Measurements from ENCODE around the gene ELF5. TPM values are rescaled to one million over a fixed set of nuclear protein-coding genes. Genes with fewer than 3 reads are reported as not detected.

Gene ELF5
- total RNA-seq, 1 experiment from 2014 or later = not detected

DNA sequence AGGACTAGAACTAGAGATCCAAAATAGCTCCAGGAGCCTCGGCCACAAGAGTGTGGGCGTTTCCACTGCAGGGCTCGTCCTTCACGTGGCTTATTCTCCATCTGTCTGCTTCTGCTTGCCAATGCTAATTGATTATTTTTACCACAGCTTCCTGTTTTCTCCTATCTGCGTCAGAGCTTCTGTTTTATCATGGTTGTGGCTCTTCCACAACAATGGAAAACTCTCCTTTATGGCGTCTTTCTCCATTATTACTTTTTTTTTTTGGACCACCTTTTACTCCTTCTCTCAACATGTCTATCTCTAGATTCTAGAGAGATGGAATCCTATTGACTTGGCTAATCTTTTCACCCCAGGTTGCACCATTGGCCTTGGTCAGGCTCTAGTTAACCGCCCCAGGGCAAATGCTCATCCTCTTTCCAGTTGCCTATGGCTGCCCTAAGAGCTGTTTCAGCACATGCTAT is 49.0 kb downstream of the ELF5 start:
- Histone ChIP-seq H3K4me3 (ENCODE audit: insufficient read depth, low read depth, low read length) (no peak overlapping the region), H3K36me3 (replicated peaks; ENCODE audit: control insufficient read depth, insufficient read depth, low read length) (no peaks in the 10 kb centered on the region), H3K27me3 (ENCODE audit: control insufficient read depth, insufficient read depth, low read length) (no peaks in the 10 kb centered on the region)
- DNase-seq = no peak

DNA sequence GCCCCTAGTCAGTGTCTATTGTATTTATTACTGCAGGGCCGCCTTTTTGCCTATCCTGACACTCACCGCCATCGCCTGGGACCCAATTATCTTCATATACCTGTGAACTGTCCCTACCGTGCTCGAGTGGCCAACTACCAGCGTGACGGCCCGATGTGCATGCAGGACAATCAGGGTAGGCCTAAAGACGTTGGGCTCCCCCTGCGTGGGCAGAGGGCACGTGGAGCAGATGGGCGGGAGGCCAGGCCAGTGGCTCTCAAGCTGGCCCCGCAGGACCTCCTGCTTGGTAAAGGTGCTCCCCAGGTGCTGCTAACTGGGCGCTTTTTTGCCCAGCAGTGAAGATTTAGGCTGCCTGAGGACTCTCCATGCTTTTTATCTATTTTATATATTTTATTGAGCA is 52.4 kb downstream of the ELF5 start:
- no peaks in the 10 kb centered on the region for H3K36me3 ChIP-seq (replicated peaks; ENCODE audit: control insufficient read depth, insufficient read depth, low read length)
- no peak for DNase-seq

DNA sequence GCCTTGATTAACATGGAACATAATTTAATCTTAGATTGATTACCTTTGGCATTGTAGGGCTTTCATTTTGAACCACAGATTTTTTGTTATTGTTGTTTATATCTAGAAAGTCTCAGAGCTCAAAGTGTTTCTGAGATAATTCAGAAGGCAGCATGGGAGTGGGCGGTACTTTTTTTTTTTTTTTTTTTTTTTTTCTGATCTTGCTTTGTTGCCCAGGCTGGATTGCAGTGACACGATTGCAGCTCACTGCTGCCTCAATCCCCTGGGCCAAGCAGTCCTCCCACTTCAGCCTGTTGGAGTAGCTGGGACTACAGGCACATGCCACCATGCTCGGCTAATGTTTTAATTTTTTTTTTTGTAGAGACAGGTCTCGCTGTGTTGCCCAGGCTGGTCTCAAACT is 53.3 kb downstream of the ELF5 start:
- Histone ChIP-seq H3K36me3 (replicated peaks; ENCODE audit: control insufficient read depth, insufficient read depth, low read length) (no peaks in the 10 kb centered on the region), H3K27me3 (ENCODE audit: control insufficient read depth, insufficient read depth, low read length) (no peaks in the 10 kb centered on the region), H3K4me3 (ENCODE audit: insufficient read depth, low read depth, low read length) (no peak overlapping the region)
- DNase-seq = no peak

More for the DNA sequence above, 52.4 kb downstream of the ELF5 start:
- no peaks in the 10 kb centered on the region for H3K27me3 ChIP-seq (ENCODE audit: control insufficient read depth, insufficient read depth, low read length)
- H3K4me3 ChIP-seq (ENCODE audit: insufficient read depth, low read depth, low read length) = no peak overlapping the region

DNA sequence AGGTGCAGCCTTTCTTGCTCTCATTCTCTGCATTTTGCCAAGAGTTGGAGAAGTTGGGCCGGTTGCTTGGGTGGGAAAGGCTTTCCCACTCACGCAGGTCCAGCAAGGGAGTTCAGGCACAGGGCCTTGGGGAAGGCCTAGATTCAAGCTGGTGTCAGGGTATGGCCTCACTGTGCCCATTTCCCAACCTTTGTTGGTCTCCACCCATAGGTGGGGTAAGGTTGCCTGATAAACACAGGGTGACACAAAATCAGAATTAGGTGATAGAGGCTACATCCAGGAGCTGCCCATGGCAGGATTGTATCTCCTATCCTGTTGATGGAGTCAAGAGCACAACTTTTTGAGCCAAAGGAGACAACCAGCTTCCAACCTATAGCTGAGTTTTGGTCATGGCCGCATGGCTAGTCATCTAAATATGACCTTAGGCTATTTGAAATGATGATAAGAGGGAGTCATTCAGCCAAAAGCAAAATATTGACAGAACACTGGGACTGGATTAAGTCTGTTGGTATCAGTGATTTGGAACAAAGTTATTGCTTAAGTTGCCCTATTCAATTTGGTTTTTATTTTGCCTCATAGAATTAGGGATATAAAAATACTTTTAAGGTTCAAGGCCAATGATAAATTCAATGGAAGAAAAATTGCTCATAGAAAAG is 54.0 kb downstream of the ELF5 start:
- H3K4me3 ChIP-seq (ENCODE audit: insufficient read depth, low read depth, low read length) = no peak overlapping the region
- DNase-seq = no peak
- no peaks in the 10 kb centered on the region for H3K36me3 ChIP-seq (replicated peaks; ENCODE audit: control insufficient read depth, insufficient read depth, low read length)
- H3K27me3 ChIP-seq (ENCODE audit: control insufficient read depth, insufficient read depth, low read length) = no peaks in the 10 kb centered on the region

DNA sequence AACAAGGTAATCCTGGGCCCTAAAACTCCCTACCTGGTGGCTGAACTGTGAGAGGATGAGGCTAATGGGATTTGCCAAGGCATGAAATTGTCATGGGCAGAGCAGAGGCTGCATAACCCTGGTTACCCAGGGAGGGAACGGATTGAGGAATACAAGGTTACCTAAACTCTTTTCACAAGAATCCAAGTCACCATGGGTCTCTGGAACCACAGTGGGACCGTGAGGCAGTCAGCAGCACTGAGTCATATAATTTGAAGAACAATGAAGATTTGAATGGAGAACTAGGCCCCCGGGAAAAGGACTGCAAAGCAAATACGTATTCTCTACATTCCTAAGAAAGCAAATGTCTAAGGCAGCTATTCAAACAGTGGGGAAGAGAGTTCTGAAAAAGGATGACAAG is 55.1 kb downstream of the ELF5 start:
- DNase-seq = peak; percentile 27
- Histone ChIP-seq H3K27me3 (ENCODE audit: control insufficient read depth, insufficient read depth, low read length) (no peaks in the 10 kb centered on the region), H3K36me3 (replicated peaks; ENCODE audit: control insufficient read depth, insufficient read depth, low read length) (no peaks in the 10 kb centered on the region), H3K4me3 (ENCODE audit: insufficient read depth, low read depth, low read length) (no peak overlapping the region)

DNA sequence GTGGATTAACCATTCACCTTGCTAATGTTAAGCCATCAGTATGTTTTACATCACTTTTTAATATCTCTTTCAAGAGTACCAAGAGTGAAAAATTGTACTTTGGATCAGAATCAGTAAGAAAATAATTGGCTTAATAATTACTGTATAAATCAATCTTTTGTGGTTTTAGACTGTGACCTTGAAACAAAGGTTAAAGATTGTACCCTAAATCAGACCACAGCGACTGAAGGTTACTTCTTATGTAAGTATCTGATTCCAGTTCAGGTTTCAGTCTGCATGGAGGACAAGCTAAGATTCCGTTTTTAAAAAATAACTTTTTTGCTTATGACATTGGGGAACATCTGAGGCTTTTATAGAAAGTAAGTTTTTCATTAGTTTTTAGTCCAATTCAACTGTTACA is 56.0 kb downstream of the ELF5 start:
- no peak overlapping the region for H3K4me3 ChIP-seq (ENCODE audit: insufficient read depth, low read depth, low read length)
- H3K27me3 ChIP-seq (ENCODE audit: control insufficient read depth, insufficient read depth, low read length) = no peaks in the 10 kb centered on the region
- no peak for DNase-seq
- no peaks in the 10 kb centered on the region for H3K36me3 ChIP-seq (replicated peaks; ENCODE audit: control insufficient read depth, insufficient read depth, low read length)

DNA sequence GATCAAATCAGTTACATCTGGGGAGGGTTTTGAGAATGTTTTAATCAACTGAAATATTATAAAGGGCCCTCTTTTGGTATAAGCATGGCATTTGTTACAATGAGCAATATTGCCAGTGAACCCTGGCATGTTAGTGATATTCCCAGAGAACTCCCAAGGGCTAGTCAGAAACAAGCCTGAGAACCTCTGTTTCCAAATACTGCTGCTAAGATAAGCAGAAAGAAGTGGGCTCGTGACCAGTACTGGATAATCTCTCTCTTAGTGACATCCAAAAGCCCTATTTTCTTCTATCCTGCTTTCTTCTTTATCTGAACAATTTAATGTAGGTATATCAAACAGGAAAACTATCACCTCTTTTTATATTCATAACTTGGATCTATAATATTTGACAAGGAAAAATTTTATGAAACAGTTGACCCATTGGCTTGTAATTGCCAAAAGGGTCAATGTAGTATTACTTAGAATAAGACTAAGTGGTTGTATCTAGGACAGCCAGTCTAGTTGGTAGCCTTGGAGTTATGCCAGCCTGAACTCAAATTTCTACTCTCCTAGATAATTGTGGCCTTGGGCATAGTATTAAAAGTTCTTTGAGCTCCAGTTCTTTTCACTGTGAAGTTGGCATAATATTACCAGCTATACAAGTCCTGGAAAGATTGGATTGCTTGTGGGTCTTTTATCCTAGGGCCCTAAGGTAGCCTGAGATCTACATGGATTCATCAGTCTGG is 59.1 kb downstream of the ELF5 start:
- H3K36me3 ChIP-seq (replicated peaks; ENCODE audit: control insufficient read depth, insufficient read depth, low read length) = no peaks in the 10 kb centered on the region
- no peaks in the 10 kb centered on the region for H3K27me3 ChIP-seq (ENCODE audit: control insufficient read depth, insufficient read depth, low read length)
- DNase-seq = no peak
- H3K4me3 ChIP-seq (ENCODE audit: insufficient read depth, low read depth, low read length) = no peak overlapping the region

DNA sequence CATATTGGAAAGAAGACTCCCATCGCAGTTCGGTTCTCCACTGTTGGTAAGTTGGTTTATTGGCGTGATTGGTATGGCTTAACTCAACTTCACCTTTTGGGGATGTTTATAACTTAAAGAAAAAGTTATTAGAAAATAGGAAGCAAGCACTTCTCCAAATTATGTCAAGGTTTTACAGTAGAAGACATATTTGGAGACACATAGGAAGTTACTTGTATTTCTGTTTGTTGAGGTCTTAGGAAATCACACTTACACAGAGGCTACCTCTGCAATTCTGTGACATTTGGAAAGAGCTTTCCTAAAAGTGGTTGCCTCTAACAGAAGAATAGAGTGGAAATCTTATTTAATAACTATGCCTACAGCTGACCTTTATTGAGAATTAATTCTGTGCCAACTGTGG is 62.5 kb downstream of the ELF5 start:
- no peaks in the 10 kb centered on the region for H3K27me3 ChIP-seq (ENCODE audit: control insufficient read depth, insufficient read depth, low read length)
- H3K36me3 ChIP-seq (replicated peaks; ENCODE audit: control insufficient read depth, insufficient read depth, low read length) = no peaks in the 10 kb centered on the region
- DNase-seq = no peak
- no peak overlapping the region for H3K4me3 ChIP-seq (ENCODE audit: insufficient read depth, low read depth, low read length)

DNA sequence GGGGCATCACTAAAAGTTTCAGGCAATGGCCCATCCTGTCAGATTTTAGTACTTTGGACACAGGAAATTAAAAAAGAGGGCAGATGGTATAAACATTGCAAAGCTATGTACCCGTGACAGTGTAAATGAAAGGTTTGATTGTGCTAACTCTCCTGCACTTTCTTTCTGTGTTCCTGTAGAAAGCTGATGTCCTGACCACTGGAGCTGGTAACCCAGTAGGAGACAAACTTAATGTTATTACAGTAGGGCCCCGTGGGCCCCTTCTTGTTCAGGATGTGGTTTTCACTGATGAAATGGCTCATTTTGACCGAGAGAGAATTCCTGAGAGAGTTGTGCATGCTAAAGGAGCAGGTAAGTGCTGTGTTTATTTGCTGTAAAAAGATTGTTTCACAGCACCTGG is 64.6 kb downstream of the ELF5 start:
- no peaks in the 10 kb centered on the region for H3K36me3 ChIP-seq (replicated peaks; ENCODE audit: control insufficient read depth, insufficient read depth, low read length)
- no peak for DNase-seq
- H3K4me3 ChIP-seq (ENCODE audit: insufficient read depth, low read depth, low read length) = no peak overlapping the region
- no peaks in the 10 kb centered on the region for H3K27me3 ChIP-seq (ENCODE audit: control insufficient read depth, insufficient read depth, low read length)

DNA sequence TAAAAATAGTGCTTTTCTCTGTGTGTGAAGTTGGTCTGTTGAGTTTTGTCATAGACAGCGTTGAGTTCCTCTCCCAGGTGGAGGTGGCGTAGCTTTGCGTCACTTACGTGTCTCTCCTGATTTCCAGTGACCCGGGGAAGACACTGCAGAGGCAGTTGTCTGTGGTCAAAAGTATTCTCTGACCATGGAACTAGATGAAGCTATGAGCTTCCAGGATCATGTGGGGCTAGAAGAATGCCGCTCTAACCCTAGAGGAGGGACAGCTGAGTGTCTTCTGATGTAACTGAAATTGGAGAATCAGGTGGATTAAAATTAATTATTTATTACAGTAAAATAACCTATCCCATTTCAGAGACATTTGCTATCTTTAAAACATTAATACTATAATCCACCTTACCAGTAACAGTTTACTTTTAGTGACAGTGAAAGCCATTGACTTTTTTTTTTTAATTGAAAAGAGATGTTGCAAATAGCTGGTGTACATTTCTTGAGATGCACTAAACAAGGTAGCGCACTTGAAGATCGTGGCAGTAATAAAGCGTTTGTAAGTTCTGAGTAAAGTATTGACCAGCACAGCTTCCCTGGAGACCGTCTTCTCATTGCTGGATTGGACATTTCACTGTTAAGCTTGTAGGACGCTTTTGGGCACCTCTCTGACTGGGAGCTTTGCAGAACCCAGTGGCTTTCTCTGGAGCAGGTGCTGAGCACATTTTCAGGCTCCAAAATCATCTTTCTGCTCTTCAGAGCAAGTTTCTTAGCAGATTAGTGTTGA is 65.2 kb downstream of the ELF5 start:
- DNase-seq = no peak
- Histone ChIP-seq H3K36me3 (replicated peaks; ENCODE audit: control insufficient read depth, insufficient read depth, low read length) (no peaks in the 10 kb centered on the region), H3K27me3 (ENCODE audit: control insufficient read depth, insufficient read depth, low read length) (no peaks in the 10 kb centered on the region), H3K4me3 (ENCODE audit: insufficient read depth, low read depth, low read length) (no peak overlapping the region)

DNA sequence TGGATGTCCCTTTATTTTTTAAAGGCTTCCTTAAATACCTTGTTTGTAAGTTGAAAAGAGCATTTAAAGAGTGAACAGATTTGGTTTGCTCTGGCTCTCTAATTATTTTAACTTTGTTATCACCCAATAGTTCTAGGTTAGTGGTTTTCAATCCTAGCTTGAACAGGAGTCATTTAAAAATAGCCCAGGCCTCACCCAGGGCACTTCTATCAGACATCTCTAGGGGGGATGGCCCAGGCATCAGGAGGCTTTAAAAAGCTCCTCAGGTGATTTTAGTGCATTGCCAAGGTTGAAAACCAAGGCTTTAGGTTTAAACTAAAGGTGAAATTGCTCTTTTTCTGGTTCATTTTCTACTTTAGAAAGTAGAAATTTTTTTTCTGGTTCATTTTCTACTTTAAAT is 66.5 kb downstream of the ELF5 start:
- H3K27me3 ChIP-seq (ENCODE audit: control insufficient read depth, insufficient read depth, low read length) = no peaks in the 10 kb centered on the region
- no peaks in the 10 kb centered on the region for H3K36me3 ChIP-seq (replicated peaks; ENCODE audit: control insufficient read depth, insufficient read depth, low read length)
- H3K4me3 ChIP-seq (ENCODE audit: insufficient read depth, low read depth, low read length) = no peak overlapping the region
- DNase-seq = no peak

DNA sequence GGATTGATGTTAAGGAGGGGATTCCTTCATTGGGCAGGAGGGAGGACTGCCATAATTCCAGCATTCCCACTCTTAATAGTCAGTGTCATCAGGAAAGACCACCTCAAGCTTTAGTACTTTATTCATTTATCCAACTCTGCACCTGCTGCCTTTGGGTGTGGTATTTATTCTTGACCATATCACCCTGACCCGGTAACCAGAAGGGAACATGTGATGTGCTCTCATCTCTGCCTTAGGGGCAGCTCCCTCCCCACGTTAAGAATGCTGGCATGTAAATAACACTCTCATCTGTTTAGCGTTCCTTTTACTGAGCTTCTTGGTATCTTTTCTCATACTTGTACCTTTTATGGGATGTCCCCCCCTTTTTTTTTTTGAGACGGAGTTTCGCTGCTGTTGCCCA is 67.2 kb downstream of the ELF5 start:
- no peak overlapping the region for H3K4me3 ChIP-seq (ENCODE audit: insufficient read depth, low read depth, low read length)
- no peaks in the 10 kb centered on the region for H3K27me3 ChIP-seq (ENCODE audit: control insufficient read depth, insufficient read depth, low read length)
- DNase-seq = no peak
- H3K36me3 ChIP-seq (replicated peaks; ENCODE audit: control insufficient read depth, insufficient read depth, low read length) = no peaks in the 10 kb centered on the region

DNA sequence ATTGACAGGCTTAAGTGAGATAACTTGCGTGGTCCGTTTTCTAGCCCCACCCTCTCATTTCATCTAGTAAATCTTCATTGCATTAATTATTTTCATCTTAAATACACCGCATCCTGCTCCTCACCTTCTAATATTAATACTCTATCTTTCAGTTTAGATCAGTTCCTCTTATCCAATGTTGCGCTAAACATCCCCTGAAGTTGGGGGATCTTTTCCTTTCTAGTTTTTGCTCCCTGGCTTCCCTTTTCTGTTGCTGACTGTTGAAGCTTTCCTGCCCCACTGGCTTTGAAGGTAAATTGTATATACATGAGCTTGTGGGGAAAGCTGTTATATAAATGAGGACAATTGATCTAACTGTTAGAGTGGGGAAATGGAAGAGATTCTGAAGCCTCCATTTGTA is 67.6 kb downstream of the ELF5 start:
- H3K27me3 ChIP-seq (ENCODE audit: control insufficient read depth, insufficient read depth, low read length) = no peaks in the 10 kb centered on the region
- no peak for DNase-seq

DNA sequence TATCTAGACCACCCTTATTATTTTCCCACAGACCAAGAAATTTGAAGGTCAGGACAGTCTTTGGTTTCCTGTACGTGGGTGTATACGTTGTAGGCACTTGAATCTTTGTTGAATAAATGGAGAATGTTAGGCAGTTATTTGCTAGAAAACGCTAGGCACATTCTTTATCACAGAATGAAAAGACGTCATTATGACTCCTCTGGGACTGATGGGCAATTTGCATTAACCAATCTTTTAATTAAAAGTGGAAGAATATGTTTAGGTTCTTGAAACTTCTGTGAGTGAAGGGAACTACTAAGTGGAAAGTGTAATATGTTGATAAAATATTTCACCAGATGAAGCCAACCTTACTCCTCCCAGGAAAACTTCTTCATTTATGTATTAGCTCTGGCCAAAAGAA is 69.2 kb downstream of the ELF5 start:
- no peak for DNase-seq
- no peak overlapping the region for H3K4me3 ChIP-seq (ENCODE audit: insufficient read depth, low read depth, low read length)
- no peaks in the 10 kb centered on the region for H3K27me3 ChIP-seq (ENCODE audit: control insufficient read depth, insufficient read depth, low read length)
- no peaks in the 10 kb centered on the region for H3K36me3 ChIP-seq (replicated peaks; ENCODE audit: control insufficient read depth, insufficient read depth, low read length)

More for the DNA sequence above, 67.6 kb downstream of the ELF5 start:
- Histone ChIP-seq H3K36me3 (replicated peaks; ENCODE audit: control insufficient read depth, insufficient read depth, low read length) (no peaks in the 10 kb centered on the region), H3K4me3 (ENCODE audit: insufficient read depth, low read depth, low read length) (no peak overlapping the region)

DNA sequence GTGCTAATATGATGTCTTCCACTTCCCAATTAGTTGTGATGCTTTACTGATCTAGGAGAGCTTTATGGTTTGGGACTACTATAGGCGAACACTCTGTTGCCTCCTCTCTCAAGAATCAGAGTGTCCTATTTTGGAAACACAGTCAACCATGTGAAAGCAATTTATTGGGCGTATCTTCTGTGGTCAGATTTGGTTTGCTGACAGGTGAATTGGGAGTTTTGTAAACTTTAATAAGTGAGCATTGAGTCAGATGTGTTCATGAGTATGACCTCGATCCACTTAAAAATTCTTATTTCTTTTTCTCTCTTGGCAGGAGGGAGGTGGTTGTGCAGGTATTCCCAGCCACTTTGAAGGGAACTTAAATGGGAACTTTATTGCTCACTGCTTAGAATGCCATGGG is 70.5 kb downstream of the ELF5 start:
- DNase-seq = no peak
- no peaks in the 10 kb centered on the region for H3K36me3 ChIP-seq (replicated peaks; ENCODE audit: control insufficient read depth, insufficient read depth, low read length)
- H3K4me3 ChIP-seq (ENCODE audit: insufficient read depth, low read depth, low read length) = no peak overlapping the region
- H3K27me3 ChIP-seq (ENCODE audit: control insufficient read depth, insufficient read depth, low read length) = no peaks in the 10 kb centered on the region

Measured in H7 (cell line).